ENCODE measurements around the gene NHERF1.

DNA sequence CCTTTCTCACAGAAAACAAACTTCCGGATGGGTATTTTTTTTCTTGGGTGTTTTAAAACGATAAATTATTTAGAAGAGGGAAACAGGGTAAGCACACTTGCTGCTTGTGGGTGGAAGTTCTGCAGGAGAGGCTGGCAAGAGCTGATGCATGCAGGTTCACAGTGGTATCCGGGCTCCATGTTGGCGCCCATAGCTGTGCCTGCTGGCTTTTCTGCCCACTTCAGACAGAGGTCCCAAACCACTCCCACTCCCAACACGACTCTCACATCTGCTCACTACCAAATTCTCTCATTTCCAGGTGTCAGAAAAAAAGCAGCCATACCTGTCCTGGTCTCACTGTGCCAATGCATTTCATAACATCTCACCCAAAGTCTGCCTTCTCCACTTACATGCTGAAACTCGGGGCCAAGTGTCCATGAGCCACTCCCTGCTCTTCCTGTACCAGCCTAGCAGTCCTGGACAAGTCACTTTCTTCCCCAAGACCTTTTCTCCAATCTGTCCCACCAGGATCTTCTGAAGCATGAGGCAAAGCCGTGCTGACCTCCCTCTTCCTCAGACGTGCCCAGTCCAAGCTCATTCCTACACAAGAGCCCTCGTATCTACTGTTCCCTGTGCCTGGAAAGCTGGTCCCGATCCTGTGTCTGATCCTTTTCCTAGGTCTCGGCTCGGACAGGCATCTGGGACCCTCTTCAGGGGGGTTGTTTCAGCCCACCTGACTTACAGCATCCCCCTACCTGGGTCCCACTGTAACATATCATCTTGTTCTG is 37.2 kb upstream of the NHERF1 start:
- TF ChIP-seq, protein P1, sequence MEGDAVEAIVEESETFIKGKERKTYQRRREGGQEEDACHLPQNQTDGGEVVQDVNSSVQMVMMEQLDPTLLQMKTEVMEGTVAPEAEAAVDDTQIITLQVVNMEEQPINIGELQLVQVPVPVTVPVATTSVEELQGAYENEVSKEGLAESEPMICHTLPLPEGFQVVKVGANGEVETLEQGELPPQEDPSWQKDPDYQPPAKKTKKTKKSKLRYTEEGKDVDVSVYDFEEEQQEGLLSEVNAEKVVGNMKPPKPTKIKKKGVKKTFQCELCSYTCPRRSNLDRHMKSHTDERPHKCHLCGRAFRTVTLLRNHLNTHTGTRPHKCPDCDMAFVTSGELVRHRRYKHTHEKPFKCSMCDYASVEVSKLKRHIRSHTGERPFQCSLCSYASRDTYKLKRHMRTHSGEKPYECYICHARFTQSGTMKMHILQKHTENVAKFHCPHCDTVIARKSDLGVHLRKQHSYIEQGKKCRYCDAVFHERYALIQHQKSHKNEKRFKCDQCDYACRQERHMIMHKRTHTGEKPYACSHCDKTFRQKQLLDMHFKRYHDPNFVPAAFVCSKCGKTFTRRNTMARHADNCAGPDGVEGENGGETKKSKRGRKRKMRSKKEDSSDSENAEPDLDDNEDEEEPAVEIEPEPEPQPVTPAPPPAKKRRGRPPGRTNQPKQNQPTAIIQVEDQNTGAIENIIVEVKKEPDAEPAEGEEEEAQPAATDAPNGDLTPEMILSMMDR (IDR thresholded peaks at IDR 0.05; ENCODE audit: insufficient read depth, low read length, poor library complexity, severe bottlenecking), result no peak
- TF ChIP-seq EZH2phosphoT487 (conservative IDR thresholded peaks at IDR 0.05; ENCODE audit: low read length), result no peak
